ENCODE measurements around the gene DNAJB6. TPM values are rescaled to one million over a fixed set of nuclear protein-coding genes. Genes with fewer than 3 reads are reported as not detected.

DNAJB6 gene
- total RNA-seq, 3 donors from 2014 or later (not counting 1 experiment from before 2014, with no cell fraction given): 309 to 343 (median 340) TPM

DNA sequence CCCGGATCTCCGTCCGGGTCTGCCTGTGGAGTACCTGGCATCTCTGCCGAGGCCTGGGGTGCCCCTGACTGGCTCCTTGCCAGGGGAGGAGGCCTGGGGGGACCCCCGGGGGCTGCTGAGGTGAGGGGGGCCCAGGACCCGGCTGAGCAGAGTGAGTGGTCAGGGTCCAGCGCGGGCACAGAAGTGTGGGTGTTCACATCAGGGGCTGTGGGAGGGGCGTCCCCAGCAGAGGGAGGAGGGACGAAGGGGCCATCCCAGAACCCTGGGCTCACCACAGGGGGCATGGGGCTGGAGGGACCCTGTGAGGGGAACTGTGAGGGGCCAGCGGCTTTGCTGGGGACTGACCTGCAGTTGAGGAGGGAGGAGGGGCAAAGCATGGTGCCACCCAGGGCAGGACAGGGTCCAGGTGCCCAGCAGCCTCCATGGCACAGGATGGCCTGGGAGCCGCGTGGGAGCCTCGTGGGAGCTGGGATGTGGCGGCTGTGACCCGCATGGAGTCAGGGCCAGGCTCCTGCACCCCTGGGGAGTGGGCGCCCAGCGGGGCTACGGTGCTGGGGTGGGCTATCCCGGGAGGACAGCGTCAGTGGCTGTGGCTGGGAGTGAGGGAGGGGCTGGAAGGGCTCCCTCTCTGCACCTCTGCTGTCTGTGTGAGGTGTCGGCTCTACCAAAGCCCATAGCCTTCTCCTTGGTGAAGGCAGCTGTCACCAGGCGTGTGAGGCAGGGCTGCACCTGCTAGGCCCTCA is 91.2 kb downstream of the DNAJB6 start:
- H3K4me3 Mint-ChIP-seq: no peak overlapping the region

DNA sequence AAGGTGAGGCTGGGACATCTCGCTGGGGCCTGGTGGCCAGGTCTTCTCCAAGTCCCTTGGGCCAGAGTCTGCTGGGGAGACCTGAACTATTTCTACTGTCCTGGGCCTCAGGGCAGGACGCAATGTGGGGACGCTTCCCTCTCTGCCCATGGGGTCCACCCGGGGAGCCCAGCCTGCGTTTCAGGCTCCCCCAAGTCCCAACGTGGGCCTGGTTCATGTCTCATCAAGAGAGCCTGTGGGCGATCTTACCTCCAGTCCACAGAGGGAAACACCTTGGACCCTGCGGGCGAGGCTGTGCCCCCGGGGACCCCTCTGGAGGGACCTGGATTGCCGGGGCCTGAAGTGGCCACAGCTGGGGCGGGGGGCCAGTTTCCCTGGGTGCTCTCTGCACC is 91.7 kb downstream of the DNAJB6 start:
- H3K9me3 Mint-ChIP-seq: no peaks in the 10 kb centered on the region
- H3K4me1 Mint-ChIP-seq: peaks cover 10 to 14% of the 10 kb centered on the region in 2 donors
- no peak overlapping the region for H3K4me3 Mint-ChIP-seq
- peaks cover 11% of the 10 kb centered on the region for H3K4me1 ChIP-seq (ENCODE audit: control insufficient read depth, insufficient read depth, low read length)
- TF ChIP-seq, protein P1, sequence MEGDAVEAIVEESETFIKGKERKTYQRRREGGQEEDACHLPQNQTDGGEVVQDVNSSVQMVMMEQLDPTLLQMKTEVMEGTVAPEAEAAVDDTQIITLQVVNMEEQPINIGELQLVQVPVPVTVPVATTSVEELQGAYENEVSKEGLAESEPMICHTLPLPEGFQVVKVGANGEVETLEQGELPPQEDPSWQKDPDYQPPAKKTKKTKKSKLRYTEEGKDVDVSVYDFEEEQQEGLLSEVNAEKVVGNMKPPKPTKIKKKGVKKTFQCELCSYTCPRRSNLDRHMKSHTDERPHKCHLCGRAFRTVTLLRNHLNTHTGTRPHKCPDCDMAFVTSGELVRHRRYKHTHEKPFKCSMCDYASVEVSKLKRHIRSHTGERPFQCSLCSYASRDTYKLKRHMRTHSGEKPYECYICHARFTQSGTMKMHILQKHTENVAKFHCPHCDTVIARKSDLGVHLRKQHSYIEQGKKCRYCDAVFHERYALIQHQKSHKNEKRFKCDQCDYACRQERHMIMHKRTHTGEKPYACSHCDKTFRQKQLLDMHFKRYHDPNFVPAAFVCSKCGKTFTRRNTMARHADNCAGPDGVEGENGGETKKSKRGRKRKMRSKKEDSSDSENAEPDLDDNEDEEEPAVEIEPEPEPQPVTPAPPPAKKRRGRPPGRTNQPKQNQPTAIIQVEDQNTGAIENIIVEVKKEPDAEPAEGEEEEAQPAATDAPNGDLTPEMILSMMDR (IDR thresholded peaks at IDR 0.05): no peak
- no peak overlapping the region for H3K27ac ChIP-seq (ENCODE audit: low read length)
- no peak overlapping the region for H3K4me3 ChIP-seq (ENCODE audit: low read length)
- 90% methylated on average over 12 of the region's 12 CpGs for WGBS (ENCODE audit: insufficient coverage)
- H3K27ac Mint-ChIP-seq: no peak overlapping the region
- H3K27me3 Mint-ChIP-seq (ENCODE audit: low read depth in 2 of 2): no peaks in the 10 kb centered on the region
- H3K36me3 Mint-ChIP-seq: no peaks in the 10 kb centered on the region
- H3K36me3 ChIP-seq (ENCODE audit: control insufficient read depth, insufficient read depth, low read length): no peaks in the 10 kb centered on the region
- intact Hi-C loops (cut with micrococcal nuclease): no loop called here
- H3K9me3 ChIP-seq (ENCODE audit: control insufficient read depth, insufficient read depth, low read length): no peaks in the 10 kb centered on the region
- DNase-seq: no peak
- H3K27me3 ChIP-seq (ENCODE audit: control insufficient read depth, insufficient read depth, low read length): no peaks in the 10 kb centered on the region
- ATAC-seq: no peak

More for the DNA sequence above, 91.2 kb downstream of the DNAJB6 start:
- intact Hi-C loops (cut with micrococcal nuclease): no loop called here
- Mint-ChIP-seq H3K9me3 (no peaks in the 10 kb centered on the region), H3K27me3 (ENCODE audit: low read depth in 2 of 2) (no peaks in the 10 kb centered on the region), H3K27ac (no peak overlapping the region), H3K4me1 (peaks cover 7 to 9% of the 10 kb centered on the region in 2 donors), H3K36me3 (no peaks in the 10 kb centered on the region)
- ATAC-seq: no peak
- Histone ChIP-seq H3K27ac (ENCODE audit: low read length) (no peak overlapping the region), H3K36me3 (ENCODE audit: control insufficient read depth, insufficient read depth, low read length) (no peaks in the 10 kb centered on the region), H3K27me3 (ENCODE audit: control insufficient read depth, insufficient read depth, low read length) (no peaks in the 10 kb centered on the region), H3K4me3 (ENCODE audit: low read length) (no peak overlapping the region), H3K9me3 (ENCODE audit: control insufficient read depth, insufficient read depth, low read length) (no peaks in the 10 kb centered on the region), H3K4me1 (ENCODE audit: control insufficient read depth, insufficient read depth, low read length) (peaks cover 8% of the 10 kb centered on the region)
- TF ChIP-seq, protein P1 (IDR thresholded peaks at IDR 0.05): no peak
- WGBS (ENCODE audit: insufficient coverage): 92% methylated on average over 23 of the region's 23 CpGs
- DNase-seq: no peak

DNA sequence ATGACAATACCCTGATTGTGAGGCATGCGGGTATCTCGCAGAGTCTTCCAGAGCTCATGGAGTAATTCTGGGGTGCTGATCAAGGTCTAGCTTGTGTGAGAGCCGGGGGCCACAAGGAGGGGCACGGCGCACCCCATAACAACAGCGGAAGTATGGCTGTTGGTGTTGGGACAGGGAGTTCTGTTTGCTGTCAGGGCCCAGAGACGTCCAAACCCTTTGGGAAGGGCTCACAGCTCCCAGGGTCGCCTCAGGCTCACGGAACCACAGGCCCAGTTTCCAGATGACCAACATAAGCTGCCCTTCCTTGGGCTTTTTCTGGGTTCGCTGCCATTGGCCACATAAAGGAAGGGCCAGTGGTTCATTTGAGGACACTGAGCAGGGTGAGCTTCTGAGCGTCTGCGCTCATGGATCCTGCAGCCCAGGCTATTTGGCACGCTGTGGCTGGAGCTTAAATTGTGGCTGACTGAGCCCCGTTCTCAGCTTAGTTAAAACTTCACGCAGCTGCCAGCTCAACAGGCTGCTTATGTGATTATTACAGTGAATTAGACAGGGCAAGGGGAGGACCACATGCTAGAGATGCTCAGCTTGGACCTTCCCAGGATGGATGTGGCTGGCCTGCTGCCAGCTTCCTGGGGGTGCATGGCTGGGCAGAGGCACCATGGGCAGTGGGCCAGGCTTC is 92.3 kb downstream of the DNAJB6 start:
- peaks cover 10 to 17% of the 10 kb centered on the region in 2 donors for H3K4me1 Mint-ChIP-seq
- H3K4me1 ChIP-seq (ENCODE audit: control insufficient read depth, insufficient read depth, low read length): peaks cover 11% of the 10 kb centered on the region
- no peaks in the 10 kb centered on the region for H3K36me3 Mint-ChIP-seq
- ATAC-seq (no peak), DNase-seq (no peak)
- WGBS (ENCODE audit: insufficient coverage): 91% methylated on average over 15 of the region's 15 CpGs
- no peaks in the 10 kb centered on the region for H3K27me3 Mint-ChIP-seq (ENCODE audit: low read depth in 2 of 2)
- H3K9me3 ChIP-seq (ENCODE audit: control insufficient read depth, insufficient read depth, low read length): no peaks in the 10 kb centered on the region
- H3K27ac ChIP-seq (ENCODE audit: low read length): no peak overlapping the region
- H3K9me3 Mint-ChIP-seq: no peaks in the 10 kb centered on the region
- H3K27me3 ChIP-seq (ENCODE audit: control insufficient read depth, insufficient read depth, low read length): no peaks in the 10 kb centered on the region
- H3K4me3 Mint-ChIP-seq: no peak overlapping the region
- peak overlapping the region in 1 of 2 donors; percentile 18 for H3K27ac Mint-ChIP-seq
- TF ChIP-seq, protein P1 (IDR thresholded peaks at IDR 0.05): no peak
- no peaks in the 10 kb centered on the region for H3K36me3 ChIP-seq (ENCODE audit: control insufficient read depth, insufficient read depth, low read length)
- H3K4me3 ChIP-seq (ENCODE audit: low read length): no peak overlapping the region
- intact Hi-C loops (cut with micrococcal nuclease): no loop called here
